H1 (cell line): ENCODE measurements around the gene EPHB1. TPM values are rescaled to one million over a fixed set of nuclear protein-coding genes. Genes with fewer than 3 reads are reported as not detected.

ENCODE experiments used
- CTCF ChIA-PET: fragments of 300-600 bp; sonication (Branson Sonifier 250); formaldehyde crosslinking; loops from one replicate; lab custom pipeline; 2021; ENCODE audit not compliant: partially characterized antibody; lab: Charles Lee
- POLR2A ChIA-PET: fragments of 300-600 bp; sonication (Branson Sonifier 250); formaldehyde crosslinking; loops from one replicate; lab custom pipeline; 2021; ENCODE audit warnings: inconsistent platforms; ENCODE audit not compliant: partially characterized antibody; lab: Charles Lee
- DNase-seq, 2 experiments: peaks; one replicate each; pipeline versions ENCODE4 v3.0.0 to v3.0.0-alpha.2; 2010 to 2022; ENCODE audit warnings: low spot score in 2 of 2, low read depth in 1 of 2, mixed read lengths in 1 of 2
- FAIRE-seq: peaks from 2 replicates; lab custom pipeline; 2011; peaks lifted over from hg19 to GRCh38; lab: Jason Lieb, UNC
- H2AFZ ChIP-seq: 2 replicates; pipeline ENCODE4 v1.8.1; 2012; ENCODE audit warnings: low read length, inconsistent platforms
- H2AK5ac ChIP-seq: 2 replicates; pipeline ENCODE4 v1.6.1; 2013; ENCODE audit warnings: low read depth, low read length
- H2BK120ac ChIP-seq: replicated peaks from 2 replicates; pipeline ENCODE3; 2013; ENCODE audit warnings: low read depth, low read length, inconsistent platforms
- H2BK12ac ChIP-seq: 2 replicates; pipeline ENCODE4 v1.6.1; 2013; ENCODE audit warnings: low read depth, low read length
- H2BK15ac ChIP-seq: 2 replicates; pipeline ENCODE4 v1.6.1; 2013; ENCODE audit warnings: low read length
- H2BK20ac ChIP-seq: 2 replicates; pipeline ENCODE4 v1.6.1; 2013; ENCODE audit warnings: low read length
- H2BK5ac ChIP-seq: 2 replicates; pipeline ENCODE4 v1.6.1; 2013; ENCODE audit warnings: low read depth, low read length
- H3K14ac ChIP-seq: 2 replicates; pipeline ENCODE4 v1.6.1; 2013; ENCODE audit warnings: inconsistent platforms; ENCODE audit not compliant: insufficient read length
- H3K18ac ChIP-seq: 2 replicates; pipeline ENCODE4 v1.6.1; 2013; ENCODE audit warnings: low read length; ENCODE audit errors: extremely low read depth
- H3K23ac ChIP-seq: 2 replicates; pipeline ENCODE4 v1.6.1; 2013; ENCODE audit warnings: inconsistent platforms; ENCODE audit not compliant: insufficient read length
- H3K23me2 ChIP-seq: 2 replicates; pipeline ENCODE4 v1.6.1; 2013; ENCODE audit warnings: low read depth, low read length
- H3K27ac ChIP-seq: 2 replicates; pipeline ENCODE4 v1.6.1; 2011; ENCODE audit warnings: low read depth, low read length, inconsistent platforms
- H3K27me3 ChIP-seq, 4 experiments: replicated peaks in 1 of 4; 1 replicate in 1 of 4; 2 replicates in 3 of 4; pipeline versions ENCODE4 v1.6.1 to v1.8.1; 2011 to 2013; ENCODE audit warnings: low read length in 3 of 4, mild to moderate bottlenecking in 3 of 4, inconsistent platforms in 2 of 4, mixed read lengths in 2 of 4, moderate library complexity in 1 of 4; ENCODE audit not compliant: control insufficient read depth in 3 of 4, insufficient read depth in 3 of 4; ENCODE audit errors: extremely low read depth in 1 of 4
- H3K36me3 ChIP-seq, 4 experiments: 2 replicates each; pipeline versions ENCODE4 v1.6.1 to v1.8.1; 2011 to 2013; ENCODE audit warnings: mild to moderate bottlenecking in 4 of 4, low read length in 3 of 4, moderate library complexity in 2 of 4, control low read depth in 1 of 4, inconsistent platforms in 1 of 4; ENCODE audit not compliant: insufficient read depth in 4 of 4, control insufficient read depth in 2 of 4
- H3K4ac ChIP-seq: replicated peaks from 2 replicates; pipeline ENCODE3; 2013; ENCODE audit warnings: low read length, low read depth, mixed read lengths, inconsistent platforms; ENCODE audit not compliant: insufficient read length
- H3K4me1 ChIP-seq, 4 experiments: replicated peaks in 1 of 4; 1 replicate in 1 of 4; 2 replicates in 3 of 4; pipeline versions ENCODE4 v1.6.1 to v1.8.1; 2011 to 2013; ENCODE audit warnings: low read length in 3 of 4, inconsistent platforms in 2 of 4, mixed read lengths in 1 of 4; ENCODE audit not compliant: insufficient read depth in 4 of 4, control insufficient read depth in 3 of 4
- H3K4me2 ChIP-seq, 2 experiments: 2 replicates each; pipeline versions ENCODE4 v1.6.1 to v1.8.1; 2011 to 2013; ENCODE audit warnings: low read depth in 2 of 2, low read length in 2 of 2, control low read depth in 1 of 2, inconsistent platforms in 1 of 2, mild to moderate bottlenecking in 1 of 2; ENCODE audit not compliant: insufficient read depth in 1 of 2
- H3K4me3 ChIP-seq, 4 experiments: fragments of 200-600, 300-600 bp in 1 of 4; sonication (generic), shearing (Covaris generic), sonication (Bioruptor Twin) in 1 of 4; 2 replicates each; pipeline versions ENCODE4 v1.5.1 to v1.8.1; 2011 to 2016; ENCODE audit warnings: low read length in 4 of 4, low read depth in 3 of 4, control low read depth in 2 of 4, inconsistent platforms in 2 of 4, mild to moderate bottlenecking in 2 of 4, mixed read lengths in 1 of 4, moderate library complexity in 1 of 4; ENCODE audit not compliant: insufficient read depth in 2 of 4; ENCODE audit errors: extremely low read depth in 1 of 4
- H3K56ac ChIP-seq: replicated peaks from 2 replicates; pipeline ENCODE3; 2013; ENCODE audit warnings: low read depth, mild to moderate bottlenecking, mixed read lengths, low read length, inconsistent platforms; ENCODE audit not compliant: insufficient read length
- H3K79me1 ChIP-seq: 2 replicates; pipeline ENCODE4 v1.6.1; 2013; ENCODE audit warnings: low read depth, low read length, control low read depth
- H3K79me2 ChIP-seq, 2 experiments: 2 replicates each; pipeline versions ENCODE4 v1.6.1 to v1.8.1; 2012 to 2013; ENCODE audit warnings: low read length in 2 of 2, mild to moderate bottlenecking in 2 of 2, inconsistent platforms in 1 of 2; ENCODE audit not compliant: insufficient read depth in 2 of 2, control insufficient read depth in 1 of 2
- H3K9ac ChIP-seq, 4 experiments: replicated peaks in 1 of 4; 1 replicate in 1 of 4; 2 replicates in 3 of 4; pipeline versions ENCODE4 v1.6.1 to v1.8.1; 2011 to 2013; ENCODE audit warnings: low read depth in 3 of 4, low read length in 3 of 4, control low read depth in 2 of 4, mild to moderate bottlenecking in 2 of 4, moderate library complexity in 2 of 4, inconsistent platforms in 1 of 4; ENCODE audit errors: extremely low read depth in 1 of 4
- H3K9me3 ChIP-seq, 2 experiments: 2 replicates each; pipeline versions ENCODE4 v1.6.1 to v1.8.1; 2012 to 2013; ENCODE audit warnings: mild to moderate bottlenecking in 2 of 2, moderate library complexity in 2 of 2, control low read depth in 1 of 2, inconsistent platforms in 1 of 2, low read depth in 1 of 2, low read length in 1 of 2, mixed read lengths in 1 of 2; ENCODE audit not compliant: insufficient read depth in 2 of 2
- H4K20me1 ChIP-seq, 2 experiments: replicated peaks in 1 of 2; 2 replicates each; pipeline versions ENCODE3 to v1.8.1; 2011 to 2013; ENCODE audit warnings: inconsistent platforms in 2 of 2, low read length in 2 of 2, mild to moderate bottlenecking in 1 of 2; ENCODE audit not compliant: insufficient read depth in 2 of 2, control insufficient read depth in 1 of 2
- H4K5ac ChIP-seq: 2 replicates; pipeline ENCODE4 v1.6.1; 2013; ENCODE audit warnings: low read length, low read depth, mixed read lengths, inconsistent platforms; ENCODE audit not compliant: insufficient read length
- H4K8ac ChIP-seq: 2 replicates; pipeline ENCODE4 v1.8.0; 2013; ENCODE audit warnings: mild to moderate bottlenecking, moderate library complexity, low read length, inconsistent platforms; ENCODE audit not compliant: insufficient read depth; ENCODE audit errors: extremely low read depth
- H4K91ac ChIP-seq: replicated peaks from 2 replicates; pipeline ENCODE3; 2013; ENCODE audit warnings: low read length, mixed read lengths, inconsistent platforms; ENCODE audit not compliant: insufficient read length
- MAFK ChIP-seq: IDR thresholded peaks from 2 replicates; pipeline ENCODE4 v1.6.1; 2012; ENCODE audit warnings: low read depth, mild to moderate bottlenecking, improper control_type of control experiment, low read length
- POLR2A ChIP-seq, 2 experiments: IDR thresholded peaks; 1 replicate in 1 of 2; 2 replicates in 1 of 2; pipeline ENCODE4 v1.6.1; 2011; ENCODE audit warnings: low read depth in 2 of 2, low read length in 2 of 2, mild to moderate bottlenecking in 2 of 2; ENCODE audit errors: control extremely low read depth in 1 of 2
- RAD21 ChIP-seq, 2 experiments: IDR thresholded peaks in 1 of 2; conservative IDR thresholded peaks in 1 of 2; 2 replicates each; pipeline ENCODE4 v1.6.1; 2011; ENCODE audit warnings: low read depth in 2 of 2, low read length in 2 of 2, improper control_type of control experiment in 1 of 2, inconsistent platforms in 1 of 2, mild to moderate bottlenecking in 1 of 2, moderate library complexity in 1 of 2
- WGBS, 2 experiments: shearing (Covaris generic) in 1 of 2; methylation state at CpG; one replicate each; pipeline versions ENCODE4 v1.1.6 to v1.1.7; 2013 to 2015; ENCODE audit warnings: low lambda C conversion rate in 2 of 2, mixed read lengths in 2 of 2, inconsistent platforms in 1 of 2, low coverage in 1 of 2, missing lambda C conversion rate in 1 of 2; ENCODE audit not compliant: insufficient replicate concordance in 2 of 2, insufficient coverage in 1 of 2, insufficient read length in 1 of 2; ENCODE audit errors: extremely low coverage in 1 of 2, missing lambda C conversion rate in 1 of 2; 5-methylcytosine and 5-hydroxymethylcytosine counted together
- polyA plus RNA-seq, 7 experiments: library from polyadenylated mRNA; depleted of rRNA in 3 of 7; stranded (reverse) in 5 of 7; unstranded in 2 of 7; fragments of >200 nt in 5 of 7; fragments of 200-250 nt in 2 of 7; gene quantifications; 1 replicate in 5 of 7; 2 replicates in 1 of 7; 4 replicates in 1 of 7; pipeline versions ENCODE4 v1.2.1 to v1.2.3, GENCODE V29; 2011 to 2013; ENCODE audit warnings: missing spikeins in 2 of 7, mixed read lengths in 2 of 7
- total RNA-seq: library from RNA; stranded (reverse); fragmentation: NEBNext Ultra II Directional; extraction: Animal tissue kit (Norgen Biotek cat#: 25700); gene quantifications from 2 replicates; pipeline ENCODE4 v1.2.1, GENCODE V29; 2021

Gene EPHB1
- total and polyA plus RNA-seq, 2 of the 8 experiments (the other 6 are each of a cell fraction or from before 2014, with no cell fraction given) = 3.5 to 5.9 TPM

DNA sequence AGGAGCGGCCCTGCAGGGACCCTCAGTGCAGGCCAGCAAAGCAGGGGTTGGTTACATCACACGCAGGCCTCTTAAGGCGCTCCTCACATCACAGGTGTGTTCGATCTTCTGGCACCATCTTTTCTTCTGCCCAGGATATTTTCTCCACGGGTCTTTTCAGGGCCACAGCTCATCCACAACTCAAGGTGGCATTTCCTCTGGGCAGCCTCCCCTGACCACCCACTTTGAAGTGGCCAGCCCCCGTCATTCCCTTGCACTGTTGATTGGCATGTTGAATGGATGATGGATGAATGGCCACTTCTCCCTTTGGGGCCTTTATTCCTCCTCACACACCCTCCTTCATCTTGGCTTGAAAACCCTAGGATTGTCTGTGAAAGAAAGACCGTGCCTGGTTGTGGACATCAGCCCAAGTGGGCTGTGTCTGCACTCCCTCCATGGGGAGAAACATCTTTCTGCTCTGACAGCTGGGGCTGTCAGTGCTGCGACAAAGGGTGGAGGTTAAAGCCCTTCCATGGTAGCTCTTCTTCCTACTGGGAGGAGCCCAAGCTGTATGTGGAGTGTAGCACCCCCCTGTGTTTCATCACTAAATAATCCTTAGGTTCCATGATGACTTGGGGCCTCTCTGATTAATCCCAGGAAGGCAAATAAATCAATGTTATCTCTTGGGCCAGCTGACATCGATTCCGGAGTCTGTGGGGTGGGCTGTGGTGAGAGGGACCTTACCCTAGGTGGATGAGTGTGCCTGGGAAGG lies 102.5 kb downstream of the EPHB1 start:
- DNase-seq (no peak), FAIRE-seq (no peak)
- Histone ChIP-seq H3K4me2 (no peak overlapping the region), H3K4me1 (peaks cover 0 to 8% (median 6%) of the 10 kb centered on the region in 4 experiments; a peak in 4 of 7 replicates), H2BK20ac (no peak overlapping the region), H2BK120ac (no peak overlapping the region), H2BK5ac (no peak overlapping the region), H3K9ac (no peak overlapping the region), H3K27me3 (peaks cover 14 to 31% (median 21%) of the 10 kb centered on the region in 4 experiments; a peak in 5 of 7 replicates), H3K18ac (no peak overlapping the region), H3K36me3 (no peaks in the 10 kb centered on the region), H3K23me2 (no peaks in the 10 kb centered on the region), H4K8ac (no peak overlapping the region), H2BK15ac (no peak overlapping the region), H3K56ac (no peak overlapping the region), H2BK12ac (no peak overlapping the region), H3K23ac (no peak overlapping the region), H3K79me2 (no peaks in the 10 kb centered on the region), H3K9me3 (no peaks in the 10 kb centered on the region), H2AK5ac (no peak overlapping the region), H2AFZ (no peak overlapping the region), H3K27ac (no peak overlapping the region), H3K4me3 (no peak overlapping the region), H3K79me1 (no peaks in the 10 kb centered on the region), H3K14ac (no peak overlapping the region), H4K91ac (no peak overlapping the region), H3K4ac (no peak overlapping the region), H4K5ac (no peak overlapping the region), H4K20me1 (peaks cover 6% of the 10 kb centered on the region in 2 experiments)
- POLR2A ChIA-PET = no interaction called here
- TF ChIP-seq MAFK = no peak
- TF ChIP-seq RAD21 (IDR thresholded peaks at IDR 0.05 in 1 of 2, conservative IDR thresholded peaks at IDR 0.05 in 1 of 2; ENCODE audit: low read depth in 2 of 2, low read length in 2 of 2) = peak; percentile 17 to 19; a peak in 2 of 4 replicates
- no peak for TF ChIP-seq POLR2A (IDR thresholded peaks at IDR 0.05; ENCODE audit: control extremely low read depth in 1 of 2, low read depth in 2 of 2, low read length in 2 of 2)
- CTCF ChIA-PET = interaction anchor here (1.0 to 1.5 kb wide), 3 partner anchors 9 to 297 kb away, joined by 3 to 7 read pairs (median 3); no protein-coding TSS in a partner anchor
- WGBS, 2 experiments = 92% methylated on average over 10 of the region's 10 CpGs; no CpG with 5 or more reads in 1 of the 2 experiments
